ENCODE measurements around the gene BAIAP3.
"Not testable (repeated sequence)": the region's sequence is repeated elsewhere in the genome, so short reads cannot be mapped to it uniquely, and the experiment has no call there.

Gene BAIAP3

GRCh38 chr16:1317479-1318267 lies 15.8 kb upstream of the BAIAP3 start:
- DNase-seq = no peak

GRCh38 chr16:1318268-1318545 lies 15.2 kb upstream of the BAIAP3 start:
- no peak for DNase-seq

- no peak for DNase-seq
Measured at GRCh38 chr16:1319041-1319440, 14.4 kb upstream of the BAIAP3 start.

GRCh38 chr16:1320097-1320496 lies 13.3 kb upstream of the BAIAP3 start:
- DNase-seq = no peak

- DNase-seq = no peak
Measured at GRCh38 chr16:1320658-1321240, 12.7 kb upstream of the BAIAP3 start.

GRCh38 chr16:1322407-1322806 lies 11.0 kb upstream of the BAIAP3 start:
- DNase-seq = no peak

GRCh38 chr16:1323296-1324239 lies 9.9 kb upstream of the BAIAP3 start:
- peak; percentile 26 for DNase-seq

GRCh38 chr16:1324286-1324826 lies 9.1 kb upstream of the BAIAP3 start:
- DNase-seq = no peak

GRCh38 chr16:1325261-1325660 lies 8.2 kb upstream of the BAIAP3 start:
- no peak for DNase-seq

GRCh38 chr16:1325673-1326371 lies 7.6 kb upstream of the BAIAP3 start:
- peak; percentile 25 for DNase-seq

GRCh38 chr16:1326391-1326790 lies 7.1 kb upstream of the BAIAP3 start:
- DNase-seq = no peak

GRCh38 chr16:1326946-1327618 lies 6.4 kb upstream of the BAIAP3 start:
- DNase-seq = no peak

GRCh38 chr16:1327619-1327947 lies 5.9 kb upstream of the BAIAP3 start:
- peak; percentile 47 for DNase-seq

- DNase-seq = not testable (repeated sequence)
Measured at GRCh38 chr16:1328136-1328535, 5.3 kb upstream of the BAIAP3 start.

GRCh38 chr16:1328961-1329360 lies 4.5 kb upstream of the BAIAP3 start:
- DNase-seq = not testable (repeated sequence)

GRCh38 chr16:1330260-1330914 lies 3.1 kb upstream of the BAIAP3 start:
- DNase-seq = peak; percentile 63

- peak; percentile 43 for DNase-seq
Measured at GRCh38 chr16:1330931-1331711, 2.3 kb upstream of the BAIAP3 start.

GRCh38 chr16:1331712-1332617 lies 1.5 kb upstream of the BAIAP3 start:
- peak; percentile 98 for DNase-seq

- DNase-seq = peak; percentile 72
Measured at GRCh38 chr16:1332618-1333148, 762 bp upstream of the BAIAP3 start.

Data from DMS53 (cell line).